GM08714 (cell line): ENCODE results near the gene FBXL20.

Source experiments
- H3K4me3 ChIP-seq: fragments of 200-500 bp; sonication (Bioruptor generic); 2 replicates; pipeline ENCODE4 v1.5.1; 2014; ENCODE audit warnings: mild to moderate bottlenecking, low read length, inconsistent platforms
- ZNF274 ChIP-seq: IDR thresholded peaks from 2 replicates; pipeline ENCODE4 v1.6.1; 2012; ENCODE audit warnings: mild to moderate bottlenecking, low read depth, low read length

The FBXL20 gene

DNA sequence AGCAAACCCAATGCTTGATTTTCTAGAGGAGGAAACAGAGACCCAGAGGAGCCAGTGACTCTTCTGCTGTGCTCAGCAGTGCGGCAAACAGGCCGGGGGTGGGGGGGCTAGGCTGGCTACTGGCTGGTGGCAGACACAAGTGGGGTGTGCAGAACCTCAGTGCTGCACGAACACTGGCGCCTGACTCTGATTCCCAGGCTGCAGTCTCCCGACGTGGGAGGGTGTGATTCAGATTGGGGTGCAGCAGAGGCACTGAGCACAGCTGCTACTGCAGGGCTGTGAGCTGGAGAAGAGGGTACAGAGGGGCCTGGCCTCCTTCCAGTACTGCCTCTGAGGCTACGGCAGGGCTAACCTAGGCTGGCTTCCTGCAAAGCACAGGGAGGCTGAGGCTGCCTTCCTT lies 193.3 kb downstream of the FBXL20 start:
- no peak for TF ChIP-seq ZNF274
- H3K4me3 ChIP-seq, result no peak overlapping the region

DNA sequence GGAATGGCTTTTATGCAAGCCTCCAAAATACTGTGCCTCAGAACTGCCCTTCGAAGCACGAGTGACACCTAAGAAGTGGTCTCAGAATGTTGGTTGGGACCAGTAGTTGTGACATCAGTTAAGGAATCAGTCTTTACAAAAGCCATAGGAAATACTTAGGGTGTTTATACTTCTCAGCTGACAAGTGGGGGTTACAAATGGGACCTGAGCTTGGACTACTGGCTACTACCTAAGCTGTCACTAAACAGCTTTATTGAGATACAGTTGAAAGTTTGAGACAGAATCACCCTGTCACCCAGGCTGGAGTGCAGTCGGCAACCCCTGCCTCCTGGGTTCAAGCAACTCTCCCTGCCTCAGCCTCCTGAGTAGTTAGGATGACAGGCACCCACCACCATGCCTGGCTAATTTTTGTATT lies 196.3 kb downstream of the FBXL20 start:
- no peak for TF ChIP-seq ZNF274
- H3K4me3 ChIP-seq, result no peak overlapping the region

DNA sequence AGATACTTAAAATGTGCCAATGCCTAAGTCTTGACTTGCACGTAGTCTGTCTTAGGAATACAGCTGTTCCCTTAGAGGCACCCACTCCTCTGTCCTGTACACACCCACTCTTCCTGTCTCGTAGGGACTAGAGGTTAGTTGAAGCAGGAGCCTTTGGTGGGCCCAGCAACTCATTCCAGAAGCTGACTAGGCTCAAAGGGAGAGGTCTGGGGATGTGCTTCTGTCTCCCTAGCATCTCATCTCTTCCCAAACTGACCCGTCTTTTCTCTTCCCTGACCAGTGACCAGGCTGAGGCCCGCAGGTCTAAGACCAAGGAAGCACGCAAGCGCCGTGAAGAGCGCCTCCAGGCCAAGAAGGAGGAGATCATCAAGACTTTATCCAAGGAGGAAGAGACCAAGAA lies 197.2 kb downstream of the FBXL20 start:
- no peak for TF ChIP-seq ZNF274

More for the DNA sequence above, 197.2 kb downstream of the FBXL20 start:
- H3K4me3 ChIP-seq, result no peak overlapping the region
